HepG2 (cell line): ENCODE measurements around the gene GPR152. TPM values are rescaled to one million over a fixed set of nuclear protein-coding genes. Genes with fewer than 3 reads are reported as not detected.

ENCODE experiments used
- ATAC-seq: fragments of 200-7000 bp; cut with Tn5 transposase; 3 replicates; pipeline ENCODE4 v1.9.1; 2020; ENCODE audit warnings: mild to moderate bottlenecking, moderate library complexity
- BruUV-seq: library from RNA; stranded (reverse); fragments of 400-500 nt; replicated peaks from 2 replicates; lab custom pipeline; 2021; lab: Mats Ljungman, UMichigan
- CTCF ChIA-PET: fragments of 300-600 bp; formaldehyde crosslinking; extraction: SDS; loops from one replicate; lab custom pipeline; 2021; ENCODE audit warnings: low total read pairs, inconsistent platforms, low intra/inter-chr PET ratio; lab: Yijun Ruan, JAX
- POLR2A ChIA-PET: fragments of 350-600 bp; sonication (Branson Sonifier 250); formaldehyde crosslinking; loops from one replicate; lab custom pipeline; 2020; ENCODE audit warnings: antibody characterized with exemption, inconsistent platforms; lab: Yijun Ruan, JAX
- DNase-seq: peaks from one replicate; pipeline ENCODE4 v3.0.0-alpha.2; 2015; ENCODE audit warnings: low spot score
- FAIRE-seq: peaks from 3 replicates; lab custom pipeline; 2011; peaks lifted over from hg19 to GRCh38; lab: Jason Lieb, UNC
- H2AFZ ChIP-seq: one replicate; pipeline ENCODE4 v1.6.1; 2011; ENCODE audit warnings: low read length, inconsistent platforms
- H3K27ac ChIP-seq: fragments of 300-600 bp; 3 replicates; pipeline ENCODE4 v1.8.0; 2011; ENCODE audit warnings: mixed run types, mild to moderate bottlenecking, mixed read lengths, low read length, inconsistent platforms; ENCODE audit not compliant: insufficient read depth; ENCODE audit errors: extremely low read length
- H3K27me3 ChIP-seq, 2 experiments: fragments of 200-600 bp in 1 of 2; 2 replicates in 1 of 2; 3 replicates in 1 of 2; pipeline versions ENCODE4 v1.6.0 to v1.8.0; 2011; ENCODE audit warnings: low read length in 2 of 2, mild to moderate bottlenecking in 2 of 2, moderate library complexity in 2 of 2, inconsistent platforms in 1 of 2; ENCODE audit not compliant: insufficient read depth in 2 of 2, control insufficient read depth in 1 of 2
- H3K36me3 ChIP-seq, 2 experiments: fragments of 200-600 bp in 1 of 2; replicated peaks in 1 of 2; 2 replicates in 1 of 2; 3 replicates in 1 of 2; pipeline versions ENCODE4 v1.5.1 to v1.8.0; 2011; ENCODE audit warnings: low read length in 2 of 2, inconsistent platforms in 1 of 2; ENCODE audit not compliant: insufficient read depth in 2 of 2, control insufficient read depth in 1 of 2
- H3K4me1 ChIP-seq: 2 replicates; pipeline ENCODE4 v1.5.1; 2012; ENCODE audit warnings: low read length, inconsistent platforms; ENCODE audit not compliant: insufficient read depth
- H3K4me2 ChIP-seq: 2 replicates; pipeline ENCODE4 v1.6.0; 2011; ENCODE audit warnings: low read depth, low read length, inconsistent platforms
- H3K4me3 ChIP-seq, 3 experiments: fragments of 200-600 bp in 1 of 3; sonication (generic), shearing (Covaris generic) in 1 of 3; replicated peaks in 1 of 3; 2 replicates each; pipeline ENCODE4 v1.5.1; 2011 to 2016; ENCODE audit warnings: low read length in 3 of 3, inconsistent platforms in 2 of 3, low read depth in 2 of 3, mild to moderate bottlenecking in 2 of 3, control low read depth in 1 of 3, mixed read lengths in 1 of 3; ENCODE audit not compliant: insufficient read depth in 1 of 3
- H3K79me2 ChIP-seq: one replicate; pipeline ENCODE4 v1.6.1; 2011; ENCODE audit warnings: low read length, inconsistent platforms; ENCODE audit not compliant: insufficient read depth
- H3K9ac ChIP-seq: 2 replicates; pipeline ENCODE4 v1.6.0; 2011; ENCODE audit warnings: mild to moderate bottlenecking, low read depth, low read length, inconsistent platforms; ENCODE audit not compliant: insufficient read depth
- H3K9me3 ChIP-seq: 2 replicates; pipeline ENCODE4 v1.5.1; 2012; ENCODE audit warnings: mild to moderate bottlenecking, low read length
- H4K20me1 ChIP-seq: 2 replicates; pipeline ENCODE4 v1.6.0; 2011; ENCODE audit warnings: inconsistent platforms, mild to moderate bottlenecking, low read length, moderate library complexity; ENCODE audit not compliant: insufficient read depth
- CBX5 ChIP-seq: sonication (generic); formaldehyde crosslinking; IDR thresholded peaks from 2 replicates; pipeline ENCODE4 v1.4.0; 2020; ENCODE audit warnings: missing genetic modification reagents, borderline replicate concordance
- ELF1 ChIP-seq: sonication (generic); formaldehyde crosslinking; IDR thresholded peaks from 2 replicates; pipeline ENCODE4 v1.4.0; 2020; ENCODE audit warnings: missing genetic modification reagents
- SAFB2 ChIP-seq: sonication (generic); formaldehyde crosslinking; IDR thresholded peaks from 2 replicates; pipeline ENCODE4 v1.5.1; 2020; ENCODE audit warnings: missing genetic modification reagents, low read depth, mild to moderate bottlenecking, borderline replicate concordance
- SOX13 ChIP-seq, 3 experiments: fragments of 450-650 bp in 1 of 3; sonication (generic) in 1 of 3; formaldehyde crosslinking in 1 of 3; IDR thresholded peaks in 2 of 3; conservative IDR thresholded peaks in 1 of 3; 2 replicates each; pipeline versions ENCODE4 v1.5.0 to v1.6.1; 2016 to 2020; ENCODE audit warnings: antibody characterized with exemption in 1 of 3, mild to moderate bottlenecking in 1 of 3, missing compliant biosample characterization in 1 of 3, missing genetic modification reagents in 1 of 3, moderate library complexity in 1 of 3
- SP4 ChIP-seq: sonication (generic); formaldehyde crosslinking; IDR thresholded peaks from 2 replicates; pipeline ENCODE4 v1.8.1; 2023; ENCODE audit warnings: mild to moderate bottlenecking, missing genetic modification reagents
- SRSF1 ChIP-seq: fragments of 200-400 bp; formaldehyde crosslinking; optimal IDR thresholded peaks from 2 replicates; pipeline ENCODE3; 2017; ENCODE audit warnings: mild to moderate bottlenecking, low read depth, low read length, moderate library complexity
- ZBTB7A ChIP-seq: sonication (generic); formaldehyde crosslinking; IDR thresholded peaks from 2 replicates; pipeline ENCODE4 v1.8.0; 2022; ENCODE audit warnings: mild to moderate bottlenecking, missing genetic modification reagents
- ZNF616 ChIP-seq: sonication (generic); formaldehyde crosslinking; IDR thresholded peaks from 2 replicates; pipeline ENCODE4 v1.5.0; 2020; ENCODE audit warnings: low read depth, mild to moderate bottlenecking, missing genetic modification reagents
- ZNF75D ChIP-seq: sonication (generic); formaldehyde crosslinking; IDR thresholded peaks from 2 replicates; pipeline ENCODE4 v1.8.1; 2023; ENCODE audit warnings: missing genetic modification reagents, mild to moderate bottlenecking, borderline replicate concordance
- ZNF788 ChIP-seq: sonication (generic); formaldehyde crosslinking; IDR thresholded peaks from 2 replicates; pipeline ENCODE4 v1.5.0; 2020; ENCODE audit warnings: mild to moderate bottlenecking, missing genetic modification reagents, borderline replicate concordance
- WGBS: methylation state at CpG from one replicate; pipeline ENCODE4 v1.1.6; 2017; ENCODE audit warnings: low lambda C conversion rate; 5-methylcytosine and 5-hydroxymethylcytosine counted together
- in situ Hi-C: cut with HindIII; loops from 2 replicates; pipeline ENCODE4 v1.10.0; 2017; ENCODE audit warnings: low pct_unique_long_range_greater_than_20kb; ENCODE audit not compliant: extremely low pct_ligation_motif_present
- intact Hi-C: fragments of 100-400 bp; cut with micrococcal nuclease; formaldehyde crosslinking; loops from one replicate; pipeline ENCODE4 v1.10.0; 2022; ENCODE audit not compliant: unreplicated experiment
- polyA plus RNA-seq, 8 experiments: library from polyadenylated mRNA; depleted of rRNA in 3 of 8; stranded (reverse) in 7 of 8; unstranded in 1 of 8; fragments of >200 nt; fragmentation: Illumina TruSeq in 4 of 8; extraction: Trizol in 4 of 8; gene quantifications; 2 replicates each; pipeline versions ENCODE4 v1.2.1 to v1.2.3, GENCODE V29; 2011 to 2016; ENCODE audit warnings: low read depth in 4 of 8, missing spikeins in 1 of 8, mixed read lengths in 1 of 8; ENCODE audit not compliant: insufficient read depth in 1 of 8
- total RNA-seq, 5 experiments: library from RNA; depleted of rRNA; stranded (reverse); fragments of >200 nt; fragmentation: Illumina TruSeq; extraction: Trizol; gene quantifications; 2 replicates each; pipeline ENCODE4 v1.2.3, GENCODE V29; 2016; ENCODE audit warnings: low read depth in 1 of 5
- TF ChIP-seq, protein P1 (sequence below): sonication (generic); formaldehyde crosslinking; conservative IDR thresholded peaks from 2 replicates; pipeline ENCODE4 v1.4.0; 2020; ENCODE audit warnings: missing genetic modification reagents
- TF ChIP-seq, protein P2 (sequence below): fragments of 450-650 bp; IDR thresholded peaks from 2 replicates; pipeline ENCODE4 v1.6.1; 2017
- TF ChIP-seq, protein P3 (sequence below): sonication (generic); formaldehyde crosslinking; IDR thresholded peaks from 2 replicates; pipeline ENCODE4 v1.4.0; 2020; ENCODE audit warnings: missing genetic modification reagents

Gene GPR152
- total and polyA plus RNA-seq, 2 of the 13 experiments (the other 11 are each of a cell fraction or from before 2014, with no cell fraction given), result not detected

DNA sequence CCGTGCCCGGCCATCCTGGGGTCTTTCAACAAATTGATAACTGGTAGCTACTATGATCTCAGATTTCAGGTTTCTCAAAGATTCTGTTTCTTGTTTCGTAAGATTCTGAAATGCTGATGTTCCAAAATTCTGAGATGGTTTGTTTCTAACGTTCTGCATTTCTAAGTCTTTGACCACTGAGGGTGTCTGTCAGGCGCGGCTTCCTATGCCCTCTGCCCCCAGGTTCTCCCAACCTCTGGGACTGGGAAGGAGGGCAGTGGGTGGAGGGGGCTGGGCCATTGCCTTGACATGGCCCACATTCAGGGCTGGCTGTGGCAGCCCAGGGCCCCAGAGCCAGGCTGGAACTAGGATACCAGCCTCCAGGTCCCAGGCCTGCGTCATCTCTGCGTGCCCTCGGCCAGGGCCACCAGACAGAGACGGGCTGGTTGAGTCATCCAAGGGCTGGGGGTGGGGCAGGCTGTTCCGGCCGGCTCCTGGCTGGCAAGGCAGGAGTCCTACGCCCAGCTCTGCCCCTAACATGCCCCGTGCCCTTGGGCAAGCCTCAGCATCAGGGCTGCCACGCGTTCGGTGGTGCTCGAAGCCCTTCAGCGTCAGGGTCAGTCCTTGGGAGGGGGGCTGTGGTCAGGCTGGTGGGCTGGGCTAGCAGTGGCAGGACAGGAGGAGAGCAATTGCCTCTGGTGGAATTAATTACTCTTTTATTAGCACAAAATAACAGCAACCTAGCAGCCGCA, 11.3 kb upstream of the GPR152 start:
- no peaks in the 10 kb centered on the region for H4K20me1 ChIP-seq
- 81% methylated on average over 7 of the region's 20 CpGs for WGBS
- in situ Hi-C loops (loop anchor here (5.0 kb wide), 1 partner anchor 37 kb away; the partner anchor contains the start of gene RPS6KB2), intact Hi-C loops (no loop called here)
- no peaks in the 10 kb centered on the region for H3K36me3 ChIP-seq
- peak overlapping the region; percentile 73 for H3K9ac ChIP-seq
- no peaks in the 10 kb centered on the region for H3K79me2 ChIP-seq
- ChIA-PET POLR2A (interaction anchor here (2.5 kb wide), 1 partner anchor 62 kb away, joined by 16 read pairs; the partner anchor contains the start of gene PPP1CA), CTCF (no interaction called here)
- peak; percentile 52 for DNase-seq
- H3K27me3 ChIP-seq, result peaks cover 0 to 5% of the 10 kb centered on the region in 2 experiments; a peak in 2 of 5 replicates
- H3K27ac ChIP-seq, result peak overlapping the region; percentile 71
- H2AFZ ChIP-seq, result no peak overlapping the region
- TSS peak; percentile 56 for BruUV-seq
- peak; percentile 54 for ATAC-seq
- FAIRE-seq, result no peak
- peak overlapping the region; percentile 85 for H3K4me2 ChIP-seq
- H3K4me1 ChIP-seq, result peaks cover 48% of the 10 kb centered on the region
- peak overlapping the region; percentile 50 to 97 (median 80); a peak in 5 of 6 replicates for H3K4me3 ChIP-seq
- H3K9me3 ChIP-seq, result no peaks in the 10 kb centered on the region
- TF ChIP-seq ZNF788 (CRISPR knock-in tag) (peak; percentile 19; the same call in 1 of the 2 replicates), SOX13 (IDR thresholded peaks at IDR 0.05) (no peak), SOX13 (CRISPR knock-in tag; conservative IDR thresholded peaks at IDR 0.05 in 1 of 2, IDR thresholded peaks at IDR 0.05 in 1 of 2) (0 out of 4 replicates have a peak, but pooled peaks of 1 of the 2 experiments have one; percentile 19), ELF1 (CRISPR knock-in tag) (peak; percentile 49; the same call in 1 of the 2 replicates), SRSF1 (peak; percentile 56), CBX5 (CRISPR knock-in tag) (0 out of 2 replicates have a peak, but pooled peaks have one; percentile 18), SAFB2 (CRISPR knock-in tag) (peak; percentile 58), SP4 (CRISPR knock-in tag) (no peak), ZBTB7A (no peak), ZNF616 (CRISPR knock-in tag) (no peak), ZNF75D (CRISPR knock-in tag) (no peak)
- TF ChIP-seq, protein P1, sequence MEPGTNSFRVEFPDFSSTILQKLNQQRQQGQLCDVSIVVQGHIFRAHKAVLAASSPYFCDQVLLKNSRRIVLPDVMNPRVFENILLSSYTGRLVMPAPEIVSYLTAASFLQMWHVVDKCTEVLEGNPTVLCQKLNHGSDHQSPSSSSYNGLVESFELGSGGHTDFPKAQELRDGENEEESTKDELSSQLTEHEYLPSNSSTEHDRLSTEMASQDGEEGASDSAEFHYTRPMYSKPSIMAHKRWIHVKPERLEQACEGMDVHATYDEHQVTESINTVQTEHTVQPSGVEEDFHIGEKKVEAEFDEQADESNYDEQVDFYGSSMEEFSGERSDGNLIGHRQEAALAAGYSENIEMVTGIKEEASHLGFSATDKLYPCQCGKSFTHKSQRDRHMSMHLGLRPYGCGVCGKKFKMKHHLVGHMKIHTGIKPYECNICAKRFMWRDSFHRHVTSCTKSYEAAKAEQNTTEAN, result no peak
- TF ChIP-seq, protein P2, sequence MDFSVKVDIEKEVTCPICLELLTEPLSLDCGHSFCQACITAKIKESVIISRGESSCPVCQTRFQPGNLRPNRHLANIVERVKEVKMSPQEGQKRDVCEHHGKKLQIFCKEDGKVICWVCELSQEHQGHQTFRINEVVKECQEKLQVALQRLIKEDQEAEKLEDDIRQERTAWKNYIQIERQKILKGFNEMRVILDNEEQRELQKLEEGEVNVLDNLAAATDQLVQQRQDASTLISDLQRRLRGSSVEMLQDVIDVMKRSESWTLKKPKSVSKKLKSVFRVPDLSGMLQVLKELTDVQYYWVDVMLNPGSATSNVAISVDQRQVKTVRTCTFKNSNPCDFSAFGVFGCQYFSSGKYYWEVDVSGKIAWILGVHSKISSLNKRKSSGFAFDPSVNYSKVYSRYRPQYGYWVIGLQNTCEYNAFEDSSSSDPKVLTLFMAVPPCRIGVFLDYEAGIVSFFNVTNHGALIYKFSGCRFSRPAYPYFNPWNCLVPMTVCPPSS, result no peak
- TF ChIP-seq, protein P3, sequence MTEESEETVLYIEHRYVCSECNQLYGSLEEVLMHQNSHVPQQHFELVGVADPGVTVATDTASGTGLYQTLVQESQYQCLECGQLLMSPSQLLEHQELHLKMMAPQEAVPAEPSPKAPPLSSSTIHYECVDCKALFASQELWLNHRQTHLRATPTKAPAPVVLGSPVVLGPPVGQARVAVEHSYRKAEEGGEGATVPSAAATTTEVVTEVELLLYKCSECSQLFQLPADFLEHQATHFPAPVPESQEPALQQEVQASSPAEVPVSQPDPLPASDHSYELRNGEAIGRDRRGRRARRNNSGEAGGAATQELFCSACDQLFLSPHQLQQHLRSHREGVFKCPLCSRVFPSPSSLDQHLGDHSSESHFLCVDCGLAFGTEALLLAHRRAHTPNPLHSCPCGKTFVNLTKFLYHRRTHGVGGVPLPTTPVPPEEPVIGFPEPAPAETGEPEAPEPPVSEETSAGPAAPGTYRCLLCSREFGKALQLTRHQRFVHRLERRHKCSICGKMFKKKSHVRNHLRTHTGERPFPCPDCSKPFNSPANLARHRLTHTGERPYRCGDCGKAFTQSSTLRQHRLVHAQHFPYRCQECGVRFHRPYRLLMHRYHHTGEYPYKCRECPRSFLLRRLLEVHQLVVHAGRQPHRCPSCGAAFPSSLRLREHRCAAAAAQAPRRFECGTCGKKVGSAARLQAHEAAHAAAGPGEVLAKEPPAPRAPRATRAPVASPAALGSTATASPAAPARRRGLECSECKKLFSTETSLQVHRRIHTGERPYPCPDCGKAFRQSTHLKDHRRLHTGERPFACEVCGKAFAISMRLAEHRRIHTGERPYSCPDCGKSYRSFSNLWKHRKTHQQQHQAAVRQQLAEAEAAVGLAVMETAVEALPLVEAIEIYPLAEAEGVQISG (CRISPR knock-in tag), result peak; percentile 39
